ENCODE measurements around the gene LTO1.
"Not testable (repeated sequence)": the region's sequence is repeated elsewhere in the genome, so short reads cannot be mapped to it uniquely, and the experiment has no call there.

The LTO1 gene

GRCh38 chr11:69700278-69701140, 25.4 kb upstream of the LTO1 start:
- no peak for DNase-seq

GRCh38 chr11:69699213-69699612, 24.1 kb upstream of the LTO1 start:
- no peak for DNase-seq

GRCh38 chr11:69698362-69698761, 23.2 kb upstream of the LTO1 start:
- DNase-seq, result no peak

DNA sequence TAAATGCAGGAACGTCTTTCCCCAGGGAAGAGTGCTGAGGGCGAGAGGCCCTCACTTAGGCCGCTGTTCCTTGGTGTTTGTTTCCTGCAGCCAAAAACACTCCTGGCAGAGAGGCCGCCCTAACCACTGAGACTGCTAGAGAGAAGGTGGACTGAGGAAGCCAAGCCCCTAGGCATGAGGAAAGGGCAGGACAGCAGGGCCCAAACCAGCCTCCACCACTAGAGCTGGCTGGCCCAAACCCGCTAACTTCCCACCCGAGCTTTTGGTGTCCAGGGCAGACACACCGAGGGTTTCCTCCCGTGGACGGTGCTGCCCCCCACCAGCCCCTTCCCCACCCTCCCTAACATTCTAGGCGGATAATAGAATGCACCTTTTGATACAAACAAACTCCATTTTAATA, 22.7 kb upstream of the LTO1 start:
- DNase-seq, result no peak

DNA sequence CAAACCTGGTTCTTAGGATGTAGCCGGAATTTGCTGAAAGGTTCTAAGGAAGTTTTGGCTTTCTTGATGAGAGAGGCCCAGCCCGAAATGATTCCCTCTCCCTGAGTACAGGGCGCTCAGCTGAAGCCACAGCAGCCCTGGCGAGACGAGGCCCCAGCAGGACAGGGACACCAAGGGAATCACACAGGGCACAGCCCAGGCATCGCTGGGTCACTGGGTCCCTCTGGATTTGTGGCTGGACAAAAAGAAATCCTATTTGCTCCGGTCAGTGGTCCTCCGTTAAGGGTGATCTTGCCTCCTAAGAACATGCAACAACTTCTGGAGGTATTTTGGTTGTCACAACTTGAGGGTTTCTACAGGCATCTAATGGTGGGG, 22.3 kb upstream of the LTO1 start:
- no peak for DNase-seq

DNA sequence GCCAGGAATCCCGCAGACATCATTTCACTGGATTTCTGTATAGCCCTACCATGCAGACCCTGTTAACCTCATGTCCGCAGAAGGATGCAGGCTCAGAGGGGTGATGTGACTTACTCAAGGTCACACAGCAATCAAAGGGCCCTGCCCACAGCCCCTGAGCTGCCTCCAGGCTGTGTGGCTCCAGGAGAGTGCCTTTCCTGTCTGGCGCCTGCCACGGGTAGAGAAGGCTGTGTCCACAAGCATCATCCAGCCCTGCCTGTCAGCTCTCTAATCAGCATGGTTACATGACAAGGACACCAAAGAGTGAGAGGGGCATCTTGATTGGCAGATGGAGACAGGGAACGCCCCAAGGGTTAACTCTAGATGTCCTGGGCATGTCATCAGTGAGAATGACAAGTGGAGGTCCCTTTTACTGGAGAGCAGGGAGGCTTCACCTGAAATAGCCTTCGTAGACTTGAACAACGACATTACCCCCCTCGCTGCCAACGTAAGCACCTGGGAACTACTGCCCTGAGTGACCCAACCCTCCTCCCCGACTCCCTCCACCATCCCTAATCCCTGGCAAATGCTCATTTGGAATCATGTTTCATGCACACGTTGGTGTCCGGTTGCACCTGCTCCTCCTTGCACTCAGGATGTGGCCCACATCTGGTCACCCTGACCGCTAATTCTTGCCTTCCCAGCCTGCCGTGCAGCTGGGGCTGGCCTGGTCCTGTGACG, 21.8 kb upstream of the LTO1 start:
- DNase-seq, result no peak

DNA sequence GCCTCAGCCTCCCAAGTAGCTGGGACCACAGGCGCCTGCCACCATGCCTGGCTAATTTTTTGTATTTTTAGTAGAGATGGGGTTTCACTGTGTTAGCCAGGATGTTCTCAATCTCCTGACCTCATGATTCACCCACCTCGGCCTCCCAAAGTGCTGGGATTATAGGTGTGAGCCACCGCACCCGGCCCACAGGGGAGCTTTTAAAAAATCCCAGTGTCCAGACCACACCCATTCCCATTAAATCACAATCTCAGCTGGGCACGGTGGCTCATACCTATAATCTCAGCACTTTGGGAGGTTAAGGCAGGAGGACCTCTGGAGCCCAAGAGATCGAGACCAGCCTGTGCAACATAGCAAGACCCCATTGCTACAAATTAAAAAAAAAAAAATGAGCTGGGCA, 20.8 kb upstream of the LTO1 start:
- not testable (repeated sequence) for DNase-seq

- DNase-seq, result no peak
Measured at GRCh38 chr11:69695581-69695980, 20.4 kb upstream of the LTO1 start.

GRCh38 chr11:69694781-69695180, 19.6 kb upstream of the LTO1 start:
- no peak for DNase-seq

DNA sequence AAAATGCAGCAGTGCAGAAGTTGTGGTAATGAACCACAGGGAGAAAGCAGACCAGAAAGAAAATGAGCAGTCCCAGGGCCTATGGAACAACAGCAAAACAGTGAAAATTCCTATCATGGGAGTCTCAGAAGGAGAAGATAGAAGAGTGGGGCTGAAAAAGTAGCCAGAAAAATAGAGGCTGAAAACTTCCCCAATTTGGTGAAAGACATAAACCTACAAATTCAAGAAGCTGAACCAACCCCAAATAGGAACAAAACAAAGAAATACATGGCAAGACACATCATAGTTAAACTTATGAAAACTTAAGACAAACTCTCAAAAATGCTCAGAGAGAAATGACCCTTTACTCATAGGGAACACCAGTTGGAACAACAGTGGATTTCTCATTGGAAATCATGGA, 17.3 kb upstream of the LTO1 start:
- no peak for DNase-seq

GRCh38 chr11:69691463-69691862, 16.3 kb upstream of the LTO1 start:
- DNase-seq, result no peak

DNA sequence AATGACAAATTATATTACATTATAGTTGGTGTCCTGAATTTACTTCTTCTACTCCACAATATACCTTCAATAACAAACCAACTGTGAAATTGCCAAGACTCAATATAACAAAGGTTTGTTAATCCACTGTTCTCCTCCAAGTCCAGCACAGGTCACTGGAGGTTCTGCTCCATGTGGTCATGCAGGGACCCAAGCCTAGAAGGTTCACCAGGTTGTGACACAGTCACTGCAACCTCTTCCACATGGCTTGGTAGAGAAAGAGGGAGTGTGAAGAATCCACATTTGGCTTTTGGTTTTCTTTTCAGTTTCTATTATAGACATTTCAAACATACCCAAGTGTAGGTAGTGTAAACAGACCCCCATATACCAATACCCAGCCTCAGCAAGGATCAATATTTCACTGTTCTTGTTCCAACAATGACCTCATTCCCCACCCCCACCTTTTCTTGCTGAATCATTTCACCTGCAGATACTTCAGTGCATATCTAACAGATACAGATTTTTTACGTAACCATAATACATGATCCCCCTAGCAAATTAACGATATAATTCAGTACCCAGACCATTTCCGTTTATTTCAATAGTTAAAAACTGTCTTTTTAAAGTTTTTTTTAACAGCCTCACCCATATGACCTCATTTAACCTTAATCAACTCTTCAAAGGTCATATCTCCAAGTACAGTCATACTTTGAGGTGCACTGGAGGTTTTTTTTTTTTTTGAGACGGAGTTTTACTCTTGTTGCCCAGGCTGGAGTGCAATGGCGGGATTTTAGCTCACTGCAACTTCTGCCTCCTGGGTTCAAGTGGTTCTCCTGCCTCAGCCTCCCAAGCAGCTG, 14.5 kb upstream of the LTO1 start:
- DNase-seq, result no peak

- DNase-seq, result not testable (repeated sequence)
Measured at GRCh38 chr11:69687969-69688771, 13.0 kb upstream of the LTO1 start.

DNA sequence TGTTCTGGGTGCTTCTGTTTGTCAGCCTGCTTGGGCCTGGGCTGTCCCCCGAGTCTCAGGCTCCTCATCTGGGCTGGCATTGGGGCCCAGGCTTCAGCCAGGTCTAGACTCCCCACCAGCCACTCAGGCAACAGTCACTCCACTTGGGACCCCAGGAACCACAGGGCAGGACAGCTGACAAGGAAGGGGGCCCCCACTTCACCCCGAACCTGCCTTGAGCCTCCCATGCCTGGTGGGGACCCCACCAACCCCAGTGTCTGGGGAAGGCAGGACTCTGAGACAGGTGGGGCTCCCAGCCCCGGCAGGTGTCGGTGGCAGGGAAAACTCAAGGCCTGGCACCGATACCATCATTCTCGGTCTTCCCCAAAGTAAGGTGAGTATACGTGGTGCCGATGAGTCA, 11.7 kb upstream of the LTO1 start:
- DNase-seq, result no peak

DNA sequence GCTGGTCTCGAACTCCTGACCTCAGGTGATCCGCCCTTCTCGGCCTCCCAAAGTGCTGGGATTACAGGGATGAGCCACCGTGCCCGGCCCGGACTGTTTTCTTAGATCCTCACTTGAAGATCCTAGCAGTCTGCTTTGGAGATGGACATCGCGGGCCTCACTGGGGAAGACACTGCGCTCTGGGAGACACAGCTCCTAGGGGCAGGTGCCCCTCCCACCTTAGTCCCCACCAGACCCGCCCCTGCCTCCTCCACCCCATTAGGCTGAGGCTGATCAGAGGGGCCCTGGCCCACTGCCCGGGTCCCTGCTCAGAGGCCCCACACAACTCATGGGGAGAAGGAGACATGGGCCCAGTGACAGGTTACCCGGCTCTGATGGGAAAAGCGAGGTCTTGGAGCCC, 11.3 kb upstream of the LTO1 start:
- DNase-seq, result no peak

DNA sequence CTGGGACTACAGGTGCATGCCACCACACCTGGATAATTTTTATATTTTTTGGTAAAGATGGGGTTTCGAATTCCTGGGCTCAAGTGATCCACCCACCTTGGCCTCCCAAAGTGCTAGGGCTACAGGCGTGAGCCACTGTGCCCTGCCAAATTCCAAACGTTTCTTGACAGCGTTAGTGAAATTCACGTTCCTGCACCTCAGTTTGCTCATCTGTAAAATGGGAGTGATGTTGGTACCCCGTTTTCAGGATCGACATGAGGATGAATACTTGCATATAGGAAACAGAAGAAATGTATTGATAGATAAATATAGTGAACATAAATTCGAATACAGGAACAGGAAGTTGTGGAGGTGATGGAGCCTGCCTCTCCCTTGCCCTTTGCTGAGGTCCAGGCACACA, 10.2 kb upstream of the LTO1 start:
- no peak for DNase-seq

DNA sequence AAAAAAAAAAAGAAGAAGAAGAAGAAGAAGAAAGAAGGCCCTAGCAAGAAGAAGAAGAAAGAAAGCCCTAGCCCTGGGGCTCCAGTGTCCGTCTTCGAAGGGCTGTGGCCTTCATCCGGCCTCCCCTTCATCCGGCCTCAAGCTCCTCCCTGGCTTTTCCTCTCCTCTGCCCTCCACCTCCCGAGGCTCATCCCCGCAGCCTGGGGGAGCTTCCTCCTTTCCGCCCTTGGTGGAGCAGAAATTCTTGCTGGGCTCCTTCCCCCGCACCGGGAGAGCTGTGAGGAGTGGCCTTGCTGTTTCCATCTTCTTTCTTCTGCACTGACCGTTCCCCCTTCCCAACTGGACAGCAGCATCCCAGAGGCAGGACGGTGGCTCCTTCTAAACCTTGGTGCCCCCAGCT, 9.5 kb upstream of the LTO1 start:
- no peak for DNase-seq

DNA sequence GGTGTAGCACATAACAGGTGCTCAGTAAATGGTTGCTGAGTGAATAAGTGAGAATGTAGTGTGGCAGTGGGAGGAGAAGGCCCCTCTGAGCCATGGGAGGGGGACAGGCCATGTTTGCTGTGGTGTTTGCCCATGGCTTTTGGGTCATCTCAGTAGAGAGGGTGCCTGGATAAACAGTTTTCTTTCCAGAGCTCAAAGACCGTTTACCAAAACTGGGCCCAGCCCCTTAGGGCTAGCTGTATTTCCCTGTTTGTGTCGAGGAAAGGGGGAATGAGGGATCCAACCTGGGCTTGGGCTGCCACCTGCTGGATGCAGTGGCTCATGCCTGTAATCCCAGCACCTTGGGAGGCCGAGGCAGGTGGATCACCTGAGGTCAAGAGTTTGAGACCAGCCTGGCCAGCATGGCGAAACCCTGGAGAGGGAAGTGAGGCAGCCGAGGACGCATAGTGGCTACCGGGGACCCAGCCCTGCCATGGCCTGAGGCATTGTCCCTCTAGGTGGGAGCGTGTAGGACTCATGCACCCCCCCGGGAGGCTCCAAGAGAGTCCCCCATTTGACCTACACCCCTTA, 8.7 kb upstream of the LTO1 start:
- no peak for DNase-seq

DNA sequence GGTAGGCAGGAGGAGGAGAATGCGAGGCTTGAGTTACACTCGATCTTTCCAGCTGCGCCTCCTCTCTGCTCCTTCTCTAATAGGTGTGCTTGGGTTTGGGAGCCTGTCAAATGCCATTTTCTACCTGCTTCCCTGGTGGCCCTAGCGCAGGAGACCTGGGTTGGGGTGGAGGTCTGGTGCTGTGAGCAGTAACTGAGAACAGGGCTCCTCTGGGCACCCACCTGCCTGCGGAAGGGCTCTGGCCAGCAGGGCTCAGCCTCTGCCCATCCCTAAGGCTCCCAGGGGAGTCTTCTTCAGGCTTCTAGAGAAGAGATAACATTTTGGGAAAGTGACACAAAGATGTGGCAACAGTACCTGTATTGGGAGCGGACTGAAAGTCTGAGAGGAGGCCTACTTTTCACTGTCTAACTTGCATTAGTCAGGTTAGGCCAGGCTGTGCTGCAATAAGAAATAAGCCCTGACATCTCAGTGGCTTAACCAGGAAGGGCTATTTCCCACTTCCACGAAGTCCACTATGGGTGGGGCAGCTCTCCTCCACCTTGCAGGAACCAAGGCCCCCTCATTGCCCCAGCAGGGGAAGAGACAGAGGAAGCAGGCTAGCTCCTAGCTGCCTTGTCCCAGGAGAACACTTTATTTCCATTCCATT, 7.7 kb upstream of the LTO1 start:
- DNase-seq, result no peak

DNA sequence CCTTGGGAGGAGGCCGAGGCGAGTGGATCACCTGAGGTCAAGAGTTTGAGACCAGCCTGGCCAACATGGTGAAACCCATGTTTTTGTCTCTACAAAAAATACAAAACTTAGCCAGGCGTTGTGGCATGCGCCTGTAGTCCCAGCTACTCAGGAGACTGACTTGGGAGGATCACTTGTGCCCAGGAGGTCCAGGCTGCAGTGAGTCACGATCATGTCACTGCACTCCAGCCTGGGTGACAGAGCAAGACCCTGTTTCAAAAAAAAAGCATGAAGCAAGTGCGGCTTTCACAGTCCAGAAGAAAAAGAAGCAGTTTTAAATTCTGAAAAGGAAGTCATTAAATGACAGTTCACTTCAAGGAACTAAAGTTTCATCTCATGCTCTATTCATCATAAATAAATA, 7.1 kb upstream of the LTO1 start:
- no peak for DNase-seq

DNA sequence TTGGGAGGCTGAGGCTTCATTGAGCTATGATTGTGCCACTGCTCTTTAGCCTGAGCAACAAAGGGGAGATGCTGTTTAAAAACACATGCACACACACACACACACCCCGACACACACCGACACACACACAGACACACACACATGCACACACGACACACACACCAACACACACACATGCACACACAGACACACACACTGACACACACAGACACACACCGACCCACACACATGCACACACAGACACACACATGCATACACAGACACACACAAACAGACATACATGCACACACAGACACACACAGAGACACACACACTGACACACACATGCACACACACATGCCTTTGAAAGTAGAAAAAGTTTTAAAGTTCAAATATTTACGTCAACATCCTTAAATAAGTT, 5.5 kb upstream of the LTO1 start:
- no peak for DNase-seq

DNA sequence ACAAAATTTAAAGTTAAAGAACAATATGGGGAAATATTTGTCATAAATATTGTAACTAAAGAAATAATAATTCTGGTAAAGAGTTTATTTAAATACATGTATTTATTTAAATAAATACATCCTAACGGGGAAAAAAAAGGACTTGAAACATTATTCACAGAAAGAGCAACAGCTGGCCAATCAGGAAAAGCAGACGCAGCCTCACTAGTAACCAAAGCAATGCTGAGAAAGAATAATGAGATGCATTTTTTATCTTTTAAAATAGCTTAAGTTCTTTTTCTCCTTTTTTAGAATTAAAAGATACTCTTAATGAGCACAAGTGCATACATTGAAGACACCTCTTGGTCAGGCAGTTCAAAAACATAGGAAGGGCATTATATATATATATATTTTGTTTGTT, 2.6 kb upstream of the LTO1 start:
- DNase-seq, result no peak
